ENCODE results near the gene TTLL8.

DNA sequence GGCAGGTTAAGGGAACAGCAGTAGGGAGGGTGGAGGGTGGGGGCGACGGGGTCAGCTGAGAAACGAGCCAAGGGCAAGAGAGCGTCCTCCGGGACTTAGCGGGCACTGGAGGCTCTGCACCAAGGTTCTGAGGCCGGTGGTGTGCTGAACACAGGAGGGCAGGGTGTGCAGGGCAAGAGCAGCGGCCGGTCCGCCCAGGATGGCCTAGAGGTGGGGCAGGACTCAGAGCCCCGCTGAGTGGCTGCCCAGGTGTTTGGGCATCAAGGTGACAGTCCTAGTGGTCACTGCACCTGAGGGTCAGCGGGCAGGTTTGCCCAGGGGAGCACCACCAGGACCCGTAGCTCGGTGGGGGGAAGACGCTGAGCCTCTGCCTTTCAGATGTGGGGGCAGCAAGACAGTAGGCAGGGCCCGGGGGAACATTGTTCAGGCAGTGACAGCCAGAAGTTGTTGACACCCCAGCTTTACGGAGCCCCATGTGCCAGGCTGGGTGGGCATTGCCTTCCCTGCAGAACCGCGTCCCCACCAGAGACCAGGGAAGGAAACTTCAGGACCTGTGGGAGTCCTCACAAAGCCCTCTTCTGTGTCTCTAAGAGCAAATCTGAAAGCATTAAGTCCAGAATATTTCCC, 4.5 kb upstream of the TTLL8 start:
- TF ChIP-seq, protein P1, sequence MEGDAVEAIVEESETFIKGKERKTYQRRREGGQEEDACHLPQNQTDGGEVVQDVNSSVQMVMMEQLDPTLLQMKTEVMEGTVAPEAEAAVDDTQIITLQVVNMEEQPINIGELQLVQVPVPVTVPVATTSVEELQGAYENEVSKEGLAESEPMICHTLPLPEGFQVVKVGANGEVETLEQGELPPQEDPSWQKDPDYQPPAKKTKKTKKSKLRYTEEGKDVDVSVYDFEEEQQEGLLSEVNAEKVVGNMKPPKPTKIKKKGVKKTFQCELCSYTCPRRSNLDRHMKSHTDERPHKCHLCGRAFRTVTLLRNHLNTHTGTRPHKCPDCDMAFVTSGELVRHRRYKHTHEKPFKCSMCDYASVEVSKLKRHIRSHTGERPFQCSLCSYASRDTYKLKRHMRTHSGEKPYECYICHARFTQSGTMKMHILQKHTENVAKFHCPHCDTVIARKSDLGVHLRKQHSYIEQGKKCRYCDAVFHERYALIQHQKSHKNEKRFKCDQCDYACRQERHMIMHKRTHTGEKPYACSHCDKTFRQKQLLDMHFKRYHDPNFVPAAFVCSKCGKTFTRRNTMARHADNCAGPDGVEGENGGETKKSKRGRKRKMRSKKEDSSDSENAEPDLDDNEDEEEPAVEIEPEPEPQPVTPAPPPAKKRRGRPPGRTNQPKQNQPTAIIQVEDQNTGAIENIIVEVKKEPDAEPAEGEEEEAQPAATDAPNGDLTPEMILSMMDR (IDR thresholded peaks at IDR 0.05; ENCODE audit: poor library complexity), result no peak
- TF ChIP-seq EZH2 (IDR thresholded peaks at IDR 0.05; ENCODE audit: borderline replicate concordance), result no peak
